GM06990 (cell line): ENCODE data around the gene MAFB.

Experiments used
- DNase-seq: peaks from one replicate; pipeline ENCODE4 v3.0.0-alpha.2; 2011; ENCODE audit not compliant: insufficient read length; ENCODE audit errors: extremely low read depth
- H3K27me3 ChIP-seq: replicated peaks from 2 replicates; pipeline ENCODE4 v1.6.0; 2011; ENCODE audit warnings: low read length; ENCODE audit not compliant: control insufficient read depth, insufficient read depth
- H3K36me3 ChIP-seq: 2 replicates; pipeline ENCODE4 v1.5.1; 2011; ENCODE audit warnings: low read length; ENCODE audit not compliant: control insufficient read depth, insufficient read depth
- H3K4me3 ChIP-seq: replicated peaks from 2 replicates; pipeline ENCODE4 v1.5.1; 2011; ENCODE audit warnings: low read depth, mild to moderate bottlenecking, control low read depth, low read length
- CTCF ChIP-seq: IDR thresholded peaks from 2 replicates; pipeline ENCODE4 v1.5.1; 2011; ENCODE audit warnings: low read length, control low read depth, mild to moderate bottlenecking, inconsistent platforms; ENCODE audit not compliant: insufficient read depth, poor library complexity, severe bottlenecking

Gene MAFB

GRCh38 chr20:40659567-40659966 is 29.5 kb downstream of the MAFB start:
- Histone ChIP-seq H3K36me3 (no peaks in the 10 kb centered on the region), H3K4me3 (no peak overlapping the region), H3K27me3 (peaks cover 2% of the 10 kb centered on the region; the same call in 1 of the 2 replicates)
- TF ChIP-seq CTCF, result no peak
- no peak for DNase-seq

- DNase-seq, result no peak
- peaks cover 2% of the 10 kb centered on the region; the same call in 1 of the 2 replicates for H3K27me3 ChIP-seq
- TF ChIP-seq CTCF, result no peak
Measured at GRCh38 chr20:40658509-40658908, 30.5 kb downstream of the MAFB start.

GRCh38 chr20:40657526-40657925 is 31.5 kb downstream of the MAFB start:
- Histone ChIP-seq H3K4me3 (no peak overlapping the region), H3K27me3 (no peaks in the 10 kb centered on the region; the same call in 1 of the 2 replicates), H3K36me3 (no peaks in the 10 kb centered on the region)
- no peak for DNase-seq
- no peak for TF ChIP-seq CTCF

More at GRCh38 chr20:40658509-40658908, 30.5 kb downstream of the MAFB start:
- Histone ChIP-seq H3K4me3 (no peak overlapping the region), H3K36me3 (no peaks in the 10 kb centered on the region)

- Histone ChIP-seq H3K36me3 (no peaks in the 10 kb centered on the region), H3K27me3 (no peaks in the 10 kb centered on the region; the same call in 1 of the 2 replicates), H3K4me3 (no peak overlapping the region)
- no peak for TF ChIP-seq CTCF
- DNase-seq, result no peak
Measured at GRCh38 chr20:40655451-40655850, 33.6 kb downstream of the MAFB start.

GRCh38 chr20:40654876-40655275 is 34.2 kb downstream of the MAFB start:
- Histone ChIP-seq H3K4me3 (no peak overlapping the region), H3K27me3 (no peaks in the 10 kb centered on the region; the same call in 1 of the 2 replicates), H3K36me3 (no peaks in the 10 kb centered on the region)
- no peak for DNase-seq
- no peak for TF ChIP-seq CTCF

GRCh38 chr20:40652441-40652987 is 36.5 kb downstream of the MAFB start:
- no peaks in the 10 kb centered on the region for H3K36me3 ChIP-seq
- no peak overlapping the region for H3K4me3 ChIP-seq
- no peaks in the 10 kb centered on the region; the same call in 1 of the 2 replicates for H3K27me3 ChIP-seq
- no peak for DNase-seq
- no peak for TF ChIP-seq CTCF
